BLaER1 (cell line): ENCODE results near the gene MESP1.
"Not testable (repeated sequence)": the region's sequence is repeated elsewhere in the genome, so short reads cannot be mapped to it uniquely, and the experiment has no call there.

ENCODE experiments used
- H3K27ac ChIP-seq: shearing (Covaris generic); formaldehyde crosslinking; 2 replicates; pipeline ENCODE4 v1.8.1; 2022
- H3K27me3 ChIP-seq: shearing (Covaris generic); formaldehyde crosslinking; 2 replicates; pipeline ENCODE4 v1.8.1; 2022
- H3K36me3 ChIP-seq: shearing (Covaris generic); formaldehyde crosslinking; 2 replicates; pipeline ENCODE4 v1.8.1; 2022
- H3K4me1 ChIP-seq: shearing (Covaris generic); formaldehyde crosslinking; 2 replicates; pipeline ENCODE4 v1.8.1; 2022
- H3K4me2 ChIP-seq: shearing (Covaris generic); formaldehyde crosslinking; 2 replicates; pipeline ENCODE4 v1.8.1; 2022
- H3K4me3 ChIP-seq: shearing (Covaris generic); formaldehyde crosslinking; 2 replicates; pipeline ENCODE4 v1.8.1; 2022
- H3K9ac ChIP-seq: shearing (Covaris generic); formaldehyde crosslinking; 2 replicates; pipeline ENCODE4 v1.8.1; 2022
- H3K9me3 ChIP-seq: shearing (Covaris generic); formaldehyde crosslinking; 2 replicates; pipeline ENCODE4 v1.8.1; 2022
- H4K20me1 ChIP-seq: shearing (Covaris generic); formaldehyde crosslinking; 2 replicates; pipeline ENCODE4 v1.8.1; 2022
- Cebpa-rat ChIP-seq: shearing (Covaris generic); IDR thresholded peaks from 2 replicates; pipeline ENCODE4 v1.8.1; 2022

Gene MESP1

DNA sequence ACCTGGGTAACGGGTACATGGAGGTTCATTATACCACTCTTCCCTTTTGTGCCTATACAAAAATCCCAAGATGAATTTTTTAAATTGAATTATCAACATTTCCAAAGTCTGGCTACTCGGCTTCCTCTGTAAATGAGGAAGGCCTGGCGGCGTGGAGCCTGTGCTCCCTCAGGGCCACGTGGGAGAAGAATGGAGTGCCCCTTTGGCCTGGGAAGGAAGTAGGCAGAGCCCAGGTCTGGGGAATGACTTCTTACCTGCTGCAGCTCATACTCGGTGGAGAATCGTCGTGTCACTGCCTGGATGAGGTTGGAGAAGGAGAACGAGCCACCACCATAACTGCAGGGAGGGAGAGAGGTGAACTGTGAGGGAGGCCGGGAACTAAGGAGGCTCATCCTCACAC, 39.2 kb upstream of the MESP1 start:
- H3K27ac ChIP-seq, result no peak overlapping the region
- H3K4me1 ChIP-seq, result no peaks in the 10 kb centered on the region
- H3K27me3 ChIP-seq, result no peaks in the 10 kb centered on the region
- H3K36me3 ChIP-seq, result no peaks in the 10 kb centered on the region
- no peak for TF ChIP-seq Cebpa-rat
- no peak overlapping the region for H3K4me2 ChIP-seq
- H3K9ac ChIP-seq, result no peak overlapping the region
- no peak overlapping the region for H3K4me3 ChIP-seq
- peaks cover 19% of the 10 kb centered on the region for H3K9me3 ChIP-seq
- no peaks in the 10 kb centered on the region for H4K20me1 ChIP-seq

DNA sequence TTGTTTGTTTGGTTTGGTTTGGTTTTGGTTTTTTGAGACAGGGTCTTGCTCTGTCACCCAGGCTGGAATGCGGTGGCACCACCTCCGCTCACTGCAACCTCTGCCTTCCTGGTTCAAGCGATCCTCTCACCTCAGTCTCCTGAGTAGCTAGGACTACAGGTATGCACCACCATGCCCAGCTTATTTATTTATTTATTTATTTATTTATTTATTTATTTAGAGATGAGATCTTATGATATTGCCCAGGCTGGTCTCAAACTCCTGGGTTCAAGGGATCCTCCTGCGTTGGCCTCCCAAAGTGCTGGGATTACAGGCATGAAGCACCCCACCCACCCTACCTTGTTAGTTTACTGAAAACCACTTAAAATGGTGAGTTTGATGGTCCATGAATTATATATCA, 37.5 kb upstream of the MESP1 start:
- not testable (repeated sequence) for H3K27me3 ChIP-seq, H4K20me1 ChIP-seq, H3K4me2 ChIP-seq, H3K4me3 ChIP-seq, H3K36me3 ChIP-seq, H3K4me1 ChIP-seq, H3K27ac ChIP-seq, H3K9ac ChIP-seq
- H3K9me3 ChIP-seq, result peaks cover 19% of the 10 kb centered on the region

DNA sequence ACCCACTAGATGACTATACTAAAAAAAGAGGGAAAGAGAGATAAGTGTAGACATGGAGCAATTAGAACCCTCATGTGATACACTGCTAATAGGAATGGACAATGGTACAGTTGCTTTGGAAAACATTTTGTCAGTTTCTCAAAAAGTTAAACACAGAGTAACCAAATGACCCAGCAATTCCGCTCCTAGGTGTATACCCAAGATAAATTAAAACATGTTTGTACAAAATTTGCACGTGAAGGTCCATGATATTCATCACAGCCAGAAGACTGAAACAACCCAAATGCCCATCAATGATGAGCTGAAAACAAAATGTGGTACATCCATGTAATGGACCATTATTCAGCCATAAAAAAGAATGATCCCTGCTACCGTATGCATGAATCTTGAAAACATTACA, 36.9 kb upstream of the MESP1 start:
- Histone ChIP-seq H3K27ac (no peak overlapping the region), H3K4me1 (0 out of 2 replicates have a peak, but pooled peaks cover 5% of the 10 kb centered on the region), H3K9ac (no peak overlapping the region), H3K9me3 (peaks cover 19% of the 10 kb centered on the region), H3K36me3 (no peaks in the 10 kb centered on the region), H3K4me2 (no peak overlapping the region), H3K27me3 (no peaks in the 10 kb centered on the region), H3K4me3 (no peak overlapping the region), H4K20me1 (no peaks in the 10 kb centered on the region)
- TF ChIP-seq Cebpa-rat, result no peak

DNA sequence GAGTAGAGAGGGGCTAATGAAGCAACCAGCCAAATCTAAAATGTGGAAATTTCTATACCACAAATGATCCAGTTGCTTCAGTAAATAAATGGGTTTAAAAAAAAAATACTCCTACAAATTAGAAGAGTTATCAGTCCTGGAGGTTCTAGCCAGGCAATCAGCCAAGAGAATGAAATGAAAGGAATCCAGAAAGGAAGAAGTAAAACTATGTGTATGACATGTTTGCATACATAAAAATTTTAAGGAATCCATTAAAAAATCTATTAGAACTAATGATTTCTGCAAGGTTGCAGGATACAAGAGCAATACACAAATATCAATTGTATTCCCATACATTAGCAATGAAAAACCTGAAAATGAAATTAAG, 34.7 kb upstream of the MESP1 start:
- no peak for TF ChIP-seq Cebpa-rat

DNA sequence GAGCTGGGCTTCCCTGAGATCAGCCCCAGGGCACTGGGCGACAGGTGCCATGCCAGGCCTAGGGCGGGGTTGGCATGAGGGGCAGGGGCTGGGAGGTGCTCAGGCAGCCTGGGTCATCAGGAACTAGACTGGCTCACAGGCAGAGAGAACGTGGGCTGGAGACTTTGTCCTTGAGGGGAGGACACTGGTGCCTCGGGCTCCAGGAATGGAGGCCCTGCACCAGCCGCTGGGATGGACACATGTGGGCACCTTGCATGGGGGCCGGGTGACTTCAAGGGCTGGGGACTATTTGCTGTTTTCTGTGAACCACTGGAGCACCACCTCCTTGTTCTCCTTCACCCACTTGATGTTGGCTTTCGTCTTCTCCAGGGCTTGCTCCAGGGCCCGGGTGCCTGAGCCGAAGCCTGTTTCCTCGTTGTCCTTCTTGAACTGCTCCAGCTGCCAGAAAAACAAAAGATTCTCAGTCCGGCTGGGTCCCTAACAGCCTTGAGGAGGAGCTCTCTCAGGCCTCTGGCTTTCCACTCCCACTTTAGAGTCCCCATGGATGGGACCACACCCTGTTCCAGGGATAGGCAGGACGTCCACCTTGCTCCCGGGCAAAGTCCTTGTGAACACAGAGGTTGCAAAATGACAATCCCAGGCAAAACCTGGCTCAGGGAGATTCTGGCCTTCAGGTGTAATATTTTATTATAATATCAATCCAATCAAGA, 34.2 kb upstream of the MESP1 start:
- Histone ChIP-seq H4K20me1 (no peaks in the 10 kb centered on the region), H3K27ac (no peak overlapping the region), H3K4me2 (no peak overlapping the region), H3K36me3 (no peaks in the 10 kb centered on the region), H3K9me3 (peaks cover 19% of the 10 kb centered on the region), H3K4me3 (no peak overlapping the region), H3K27me3 (no peaks in the 10 kb centered on the region), H3K4me1 (peaks cover 18% of the 10 kb centered on the region), H3K9ac (no peak overlapping the region)
- no peak for TF ChIP-seq Cebpa-rat

More for the DNA sequence above, 34.7 kb upstream of the MESP1 start:
- Histone ChIP-seq H3K27ac (no peak overlapping the region), H3K4me3 (no peak overlapping the region), H4K20me1 (no peaks in the 10 kb centered on the region), H3K36me3 (no peaks in the 10 kb centered on the region), H3K9ac (no peak overlapping the region), H3K4me2 (no peak overlapping the region), H3K9me3 (peaks cover 19% of the 10 kb centered on the region), H3K27me3 (no peaks in the 10 kb centered on the region), H3K4me1 (peaks cover 13% of the 10 kb centered on the region)

DNA sequence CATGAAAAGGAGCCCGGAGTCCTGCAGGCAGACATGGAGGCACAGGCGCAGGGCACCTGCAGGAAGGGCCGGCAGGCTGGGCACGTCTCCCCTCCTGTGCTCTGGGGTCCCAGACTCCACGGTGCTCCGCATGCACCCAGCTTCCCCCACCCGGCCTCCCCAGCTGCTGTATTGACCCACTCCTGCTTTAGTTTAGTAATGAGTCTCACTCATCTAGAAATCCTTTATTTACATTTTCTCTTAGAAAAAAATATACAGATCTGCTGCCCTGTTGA, 33.6 kb upstream of the MESP1 start:
- Histone ChIP-seq H3K9me3 (peaks cover 19% of the 10 kb centered on the region), H3K27ac (no peak overlapping the region), H4K20me1 (no peaks in the 10 kb centered on the region), H3K4me1 (peaks cover 21% of the 10 kb centered on the region), H3K4me3 (no peak overlapping the region), H3K9ac (no peak overlapping the region), H3K36me3 (no peaks in the 10 kb centered on the region), H3K27me3 (no peaks in the 10 kb centered on the region), H3K4me2 (no peak overlapping the region)
- TF ChIP-seq Cebpa-rat, result no peak

DNA sequence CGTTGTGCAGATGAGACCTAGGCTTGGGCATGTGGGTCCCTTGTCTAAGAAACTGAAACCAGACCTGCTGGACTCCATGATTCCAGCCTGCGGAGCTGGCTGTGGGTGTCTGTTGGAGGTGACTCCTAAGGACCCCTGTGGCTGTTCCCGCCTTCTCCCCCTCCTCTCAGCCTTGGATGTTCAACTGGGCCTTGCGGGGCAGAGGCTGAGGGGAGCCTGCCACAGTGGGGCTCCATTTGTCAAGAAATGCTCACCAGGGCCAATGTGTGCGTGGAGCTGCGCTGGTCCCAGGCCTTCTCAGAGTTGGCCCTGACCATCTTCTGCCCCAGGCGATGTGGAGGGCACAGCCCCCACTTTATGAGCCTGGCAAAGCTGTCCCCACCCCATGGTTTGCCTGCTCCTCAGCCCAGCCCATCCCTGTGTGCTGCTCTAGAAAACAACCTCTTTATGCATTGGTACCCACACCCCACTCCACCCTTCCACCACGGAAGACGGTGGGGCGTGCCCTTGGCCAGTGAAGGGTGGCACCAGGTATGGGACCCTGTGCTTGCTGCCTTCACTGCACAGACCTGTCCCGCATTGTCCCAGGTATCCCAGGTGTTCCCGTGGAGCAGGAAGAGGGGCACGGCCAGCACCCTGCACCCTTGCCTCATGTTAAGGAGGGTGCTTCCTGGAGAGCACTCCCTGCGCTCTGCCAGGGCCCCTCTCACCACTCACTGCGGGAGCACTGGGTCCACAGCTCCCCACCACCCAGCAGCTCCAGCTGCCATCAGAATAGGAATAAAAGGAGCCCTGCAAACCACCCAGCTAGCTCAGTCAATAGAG, 33.0 kb upstream of the MESP1 start:
- H3K4me2 ChIP-seq, result no peak overlapping the region
- H3K27ac ChIP-seq, result no peak overlapping the region
- no peaks in the 10 kb centered on the region for H4K20me1 ChIP-seq
- no peak overlapping the region for H3K4me3 ChIP-seq
- H3K4me1 ChIP-seq, result peaks cover 21% of the 10 kb centered on the region
- no peaks in the 10 kb centered on the region for H3K27me3 ChIP-seq
- H3K36me3 ChIP-seq, result no peaks in the 10 kb centered on the region
- no peak overlapping the region for H3K9ac ChIP-seq
- H3K9me3 ChIP-seq, result peaks cover 17% of the 10 kb centered on the region
- no peak for TF ChIP-seq Cebpa-rat

DNA sequence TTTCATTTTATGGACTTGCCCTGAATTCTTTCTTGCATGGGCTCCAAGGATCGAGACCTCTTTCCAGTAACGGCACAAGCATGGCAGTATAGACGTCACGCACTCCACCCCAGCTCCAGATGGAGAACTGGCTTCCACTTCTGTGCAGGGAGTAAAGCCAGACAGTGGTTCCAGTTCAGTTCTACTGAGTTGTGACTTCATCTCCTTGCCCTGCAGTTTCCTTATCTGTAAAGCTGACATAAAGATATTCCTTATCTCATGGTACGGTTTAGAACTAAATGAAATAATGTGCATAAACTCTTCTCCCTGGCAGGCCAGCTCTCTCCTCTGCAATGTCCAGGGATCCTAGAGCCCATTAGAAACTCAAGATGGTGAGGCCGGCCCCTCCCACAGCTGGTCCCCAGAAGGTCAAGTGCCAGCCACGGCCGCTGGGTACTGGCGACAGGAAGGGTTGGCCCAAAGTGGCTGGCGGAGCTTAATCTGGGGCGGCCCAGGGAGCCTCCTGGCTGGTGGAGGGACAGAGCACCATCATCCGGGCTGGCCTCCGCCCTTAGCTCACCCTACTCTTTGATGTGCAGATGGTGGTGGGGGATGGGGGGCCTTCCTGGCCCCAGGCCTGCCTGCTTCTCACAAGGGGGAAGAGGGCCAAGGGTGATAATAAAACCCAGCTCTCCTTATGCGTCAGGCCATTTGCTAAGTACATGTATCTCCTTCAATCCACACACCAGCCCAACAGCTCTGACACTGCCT, 32.2 kb upstream of the MESP1 start:
- Histone ChIP-seq H3K27ac (no peak overlapping the region), H3K4me2 (no peak overlapping the region), H3K36me3 (no peaks in the 10 kb centered on the region), H3K4me3 (no peak overlapping the region), H3K9ac (no peak overlapping the region), H3K9me3 (peaks cover 10% of the 10 kb centered on the region), H4K20me1 (no peaks in the 10 kb centered on the region), H3K4me1 (peaks cover 25% of the 10 kb centered on the region), H3K27me3 (peaks cover 5% of the 10 kb centered on the region; the same call in 1 of the 2 replicates)
- no peak for TF ChIP-seq Cebpa-rat

DNA sequence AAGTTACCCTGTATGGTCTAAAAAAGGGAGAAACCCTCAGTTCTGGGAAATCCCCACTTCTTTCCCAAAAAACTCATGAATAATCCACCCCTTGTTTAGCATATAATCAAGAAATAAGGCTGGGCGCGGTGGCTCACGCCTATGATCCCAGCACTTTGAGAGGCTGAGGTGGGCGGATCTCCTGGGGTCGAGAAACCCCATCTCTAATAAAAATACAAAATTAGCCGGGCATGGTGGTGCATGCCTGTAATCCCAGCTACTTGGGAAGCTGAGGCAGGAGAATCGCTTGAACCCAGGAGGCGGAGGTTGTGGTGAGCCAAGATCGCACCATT, 31.5 kb upstream of the MESP1 start:
- peaks cover 12% of the 10 kb centered on the region; the same call in 1 of the 2 replicates for H3K27me3 ChIP-seq
- not testable (repeated sequence) for H3K9me3 ChIP-seq, H3K36me3 ChIP-seq, H4K20me1 ChIP-seq, H3K27ac ChIP-seq, H3K4me3 ChIP-seq, H3K9ac ChIP-seq, H3K4me2 ChIP-seq
- peaks cover 32% of the 10 kb centered on the region for H3K4me1 ChIP-seq

DNA sequence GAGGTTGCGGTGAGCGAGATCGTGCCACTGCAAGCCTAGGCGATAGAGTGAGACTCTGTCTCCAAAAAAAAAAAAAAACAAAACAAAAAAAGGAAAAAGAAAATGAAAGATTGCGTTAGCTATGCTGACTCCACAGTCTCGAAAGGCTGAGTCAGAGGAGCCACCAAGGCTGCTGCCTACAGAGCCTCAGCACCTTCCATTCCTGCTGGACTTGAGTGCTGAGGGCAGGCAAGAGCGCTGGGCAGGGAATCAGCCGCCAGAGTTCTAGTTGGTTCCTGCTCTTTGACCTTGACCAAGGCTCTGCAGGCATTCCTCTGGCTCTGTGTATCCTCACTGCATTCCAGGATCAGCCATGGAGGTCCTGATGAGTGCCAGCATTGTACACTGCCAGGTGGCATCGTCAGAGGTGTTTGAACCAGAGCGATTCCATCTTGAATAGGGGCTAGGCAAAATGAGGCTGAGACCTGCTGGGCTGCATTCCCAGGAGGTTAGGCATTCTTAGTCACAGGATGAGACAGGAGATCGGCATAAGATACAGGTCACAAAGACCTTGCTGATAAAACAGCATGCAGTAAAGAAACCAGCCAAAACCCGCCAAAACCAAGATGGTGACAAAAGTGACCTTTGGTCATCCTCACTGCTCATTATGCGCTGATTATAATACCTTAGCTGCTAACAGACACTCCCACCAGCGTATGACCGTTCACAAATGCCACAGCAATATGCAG, 31.0 kb upstream of the MESP1 start:
- no peak for TF ChIP-seq Cebpa-rat
- Histone ChIP-seq H3K27ac (no peak overlapping the region), H3K9ac (no peak overlapping the region), H3K4me2 (no peak overlapping the region), H3K36me3 (no peaks in the 10 kb centered on the region), H3K4me1 (peaks cover 38% of the 10 kb centered on the region), H3K4me3 (no peak overlapping the region), H3K27me3 (peaks cover 18% of the 10 kb centered on the region), H4K20me1 (no peaks in the 10 kb centered on the region), H3K9me3 (no peaks in the 10 kb centered on the region; the same call in 1 of the 2 replicates)
